GM18907 (cell line): Measurements from ENCODE around the gene FUT8.

ENCODE experiments used
- ATAC-seq: cut with Tn5 transposase; IDR thresholded peaks from one replicate; pipeline ENCODE4 v1.9.1; 2021; ENCODE audit warnings: mild to moderate bottlenecking, moderate library complexity; ENCODE audit not compliant: unreplicated experiment

Gene FUT8

DNA sequence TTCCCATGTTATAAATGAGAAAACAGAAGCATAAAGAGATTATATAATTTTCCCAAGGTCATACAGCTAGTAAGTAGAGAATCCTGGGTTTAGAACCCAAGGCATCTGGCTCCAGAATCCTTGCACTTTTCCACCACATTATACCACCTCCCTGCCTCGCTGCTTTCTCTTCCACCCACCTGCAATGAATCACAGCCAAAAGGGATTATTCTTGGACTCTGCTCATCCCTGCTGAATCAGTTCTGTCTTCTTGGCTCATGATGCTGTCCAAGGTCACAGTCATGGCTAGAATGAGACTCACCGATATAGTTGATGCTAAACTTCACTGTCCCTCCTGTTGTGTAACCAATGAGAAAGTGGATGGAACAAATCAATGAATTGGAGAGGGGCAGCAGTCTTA is 356.6 kb downstream of the FUT8 start:
- no peak for ATAC-seq

DNA sequence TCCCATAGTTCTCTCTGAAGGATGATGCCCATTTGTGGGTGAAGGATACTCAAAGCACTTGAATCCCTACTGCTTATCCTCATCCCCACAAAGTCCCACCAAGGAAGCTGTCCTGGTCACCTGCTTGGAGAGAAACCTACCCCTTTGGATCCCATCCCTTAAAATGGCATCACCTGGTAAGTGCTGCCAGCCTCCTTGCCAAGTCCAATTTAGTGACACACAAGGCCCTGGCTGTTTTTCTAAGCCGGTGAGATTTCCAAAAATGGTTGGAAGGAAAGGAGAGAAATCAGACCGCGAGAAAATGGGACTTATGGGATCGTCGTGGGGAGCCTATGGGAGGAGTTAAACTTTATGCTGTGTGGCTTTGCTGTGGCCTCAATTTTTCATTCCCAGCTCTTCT is 358.2 kb downstream of the FUT8 start:
- ATAC-seq: no peak

DNA sequence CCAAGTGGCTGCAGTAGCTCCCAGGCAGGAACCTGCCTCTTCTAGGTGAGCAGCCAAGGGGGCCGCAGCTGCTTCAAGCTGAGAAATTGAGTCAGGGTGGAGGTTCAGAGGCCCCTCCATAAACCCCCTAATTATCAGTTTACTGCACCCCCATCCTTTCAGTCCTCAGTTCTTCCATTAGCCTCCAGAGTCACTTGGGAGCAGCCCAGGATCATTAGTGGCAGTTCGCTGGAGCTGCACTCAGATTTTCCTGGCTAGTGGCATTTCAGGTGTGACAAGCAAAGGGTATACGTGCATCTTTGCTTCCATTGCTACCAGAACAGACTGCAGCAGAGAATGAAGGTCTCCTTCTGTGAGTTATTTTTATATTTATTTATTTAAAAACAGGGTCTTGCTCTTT is 358.7 kb downstream of the FUT8 start:
- ATAC-seq: no peak

DNA sequence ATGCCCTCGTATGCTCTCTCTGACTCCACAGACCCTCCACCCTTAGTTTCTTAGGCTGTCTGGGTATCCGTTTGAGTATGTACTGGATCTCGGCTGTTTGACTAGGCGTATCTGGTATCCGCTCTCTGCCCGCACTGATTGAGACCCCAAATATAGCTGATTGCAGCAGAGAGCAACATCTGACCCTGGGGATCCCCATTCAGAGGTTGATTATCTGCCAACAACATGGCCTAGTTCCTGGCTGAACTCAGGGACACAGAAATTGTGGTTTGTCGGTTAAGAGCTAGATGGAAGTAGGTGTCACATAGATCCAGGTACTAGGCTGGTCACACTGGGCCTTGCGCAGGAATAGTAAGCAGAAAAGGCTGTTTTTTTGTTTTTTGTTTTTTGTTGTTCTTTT is 359.9 kb downstream of the FUT8 start:
- ATAC-seq: no peak

DNA sequence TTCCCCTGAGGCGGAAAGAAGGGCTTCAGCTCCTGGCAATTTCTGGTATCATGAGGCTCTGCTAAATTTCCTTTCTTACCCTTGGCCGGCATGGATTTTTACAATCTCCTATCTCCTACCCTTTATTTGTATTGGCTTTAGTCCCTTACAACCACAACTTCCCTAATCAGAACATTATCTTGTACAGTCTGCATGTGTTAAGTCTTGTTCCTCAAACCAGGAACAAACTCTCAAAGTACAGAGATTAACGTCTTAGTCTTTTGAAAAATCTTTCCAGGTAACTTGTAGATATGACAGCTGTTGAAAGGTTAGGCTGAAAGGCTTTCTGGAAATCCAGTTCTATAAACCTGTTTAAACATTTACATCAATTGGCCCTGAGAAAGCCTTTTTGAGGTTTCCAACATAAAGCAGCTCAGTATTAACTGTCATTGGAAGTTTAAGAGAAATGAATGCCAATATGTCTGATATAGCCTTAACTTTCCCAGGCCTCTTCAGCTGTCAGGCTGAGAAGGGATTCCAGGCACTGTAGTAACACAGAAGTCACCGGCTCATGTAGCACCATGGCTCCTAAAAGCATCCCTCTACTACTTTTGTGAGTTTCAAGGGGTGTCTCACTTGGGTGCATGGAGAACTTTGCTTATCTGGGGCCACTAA is 360.5 kb downstream of the FUT8 start:
- no peak for ATAC-seq

DNA sequence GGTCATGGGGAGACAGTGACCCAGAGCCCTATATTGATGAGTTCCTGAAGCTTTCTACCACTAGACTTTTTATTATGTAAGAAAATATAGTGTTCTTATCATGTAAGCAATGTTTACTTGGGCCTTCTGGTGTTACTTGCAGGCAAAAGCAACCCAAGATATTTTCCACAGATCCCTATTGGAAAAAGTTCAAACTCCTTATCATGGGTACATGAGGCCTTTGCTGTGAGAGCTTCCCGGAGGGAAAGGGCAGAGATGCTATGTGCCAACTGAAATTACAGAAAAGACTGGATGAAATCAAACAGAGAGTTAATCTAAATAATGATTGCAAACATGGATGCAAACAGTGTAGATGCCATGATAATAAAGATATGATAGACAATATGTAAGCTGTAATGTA is 361.5 kb downstream of the FUT8 start:
- ATAC-seq: no peak

DNA sequence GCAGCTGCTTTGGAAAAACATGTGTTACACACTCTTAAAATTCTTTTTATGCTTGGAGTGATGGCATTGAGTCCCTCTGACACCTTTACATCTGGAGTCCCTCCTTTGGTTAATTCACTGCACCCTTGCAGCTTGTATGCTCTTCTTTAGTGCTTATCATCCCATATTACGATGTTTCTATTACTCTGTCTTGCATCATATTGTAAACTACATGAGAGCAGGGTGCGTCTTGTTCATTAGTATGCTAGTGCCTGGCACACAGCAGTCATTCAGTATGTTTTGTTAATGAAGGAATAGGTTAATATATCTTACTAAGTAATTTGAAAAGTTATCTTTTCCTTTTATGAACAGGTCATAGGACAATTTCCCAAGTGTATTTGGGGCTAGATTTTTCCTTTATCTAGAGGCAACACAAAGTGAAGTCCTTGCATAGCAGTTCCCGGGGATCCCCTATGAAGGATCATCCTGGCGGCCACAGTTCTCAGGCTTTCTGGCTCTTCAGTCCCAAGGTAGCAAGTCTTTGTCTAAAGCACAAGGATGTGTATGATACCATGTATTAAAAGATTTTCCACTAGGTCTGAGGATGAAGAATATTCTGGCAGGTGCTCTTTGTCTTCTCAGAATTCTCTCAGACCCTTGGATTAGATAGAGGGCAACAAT is 363.8 kb downstream of the FUT8 start:
- no peak for ATAC-seq

DNA sequence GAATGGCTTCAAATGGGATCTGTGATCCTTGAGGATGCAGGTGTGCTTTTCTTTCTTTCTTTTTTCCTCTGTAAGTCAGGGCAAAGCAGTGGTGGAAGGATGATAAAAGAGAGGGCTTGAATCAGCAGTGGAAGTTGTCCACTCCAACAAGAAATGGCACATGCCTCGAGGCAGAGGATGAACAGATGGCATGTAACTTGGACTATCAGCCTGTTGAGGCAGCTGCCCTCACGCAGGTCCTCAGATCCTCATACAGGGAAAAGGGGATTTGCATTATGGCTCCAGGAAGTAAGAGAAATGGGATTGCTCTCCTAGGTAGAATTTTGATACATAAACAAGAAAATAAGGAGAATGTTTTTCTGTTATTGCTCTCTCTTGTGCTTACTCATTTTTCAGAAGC is 368.0 kb downstream of the FUT8 start:
- no peak for ATAC-seq

DNA sequence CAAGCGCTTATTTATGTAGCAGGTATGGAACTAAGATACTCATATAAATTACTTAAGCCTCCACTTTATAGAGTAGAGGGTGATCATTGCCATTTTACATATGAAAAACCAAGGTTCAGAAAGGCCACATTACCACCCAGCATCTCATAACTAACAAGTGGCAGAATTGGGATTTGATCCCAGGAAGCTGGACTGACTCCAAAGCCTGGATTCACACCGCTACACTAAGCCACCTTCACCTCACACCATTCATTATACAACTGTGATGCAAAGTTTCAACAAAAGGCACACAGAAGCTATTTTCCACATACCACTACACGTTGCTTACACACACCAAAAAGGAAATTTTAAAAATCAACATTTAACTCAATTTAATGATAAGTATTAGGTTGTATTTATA is 370.6 kb downstream of the FUT8 start:
- no peak for ATAC-seq

DNA sequence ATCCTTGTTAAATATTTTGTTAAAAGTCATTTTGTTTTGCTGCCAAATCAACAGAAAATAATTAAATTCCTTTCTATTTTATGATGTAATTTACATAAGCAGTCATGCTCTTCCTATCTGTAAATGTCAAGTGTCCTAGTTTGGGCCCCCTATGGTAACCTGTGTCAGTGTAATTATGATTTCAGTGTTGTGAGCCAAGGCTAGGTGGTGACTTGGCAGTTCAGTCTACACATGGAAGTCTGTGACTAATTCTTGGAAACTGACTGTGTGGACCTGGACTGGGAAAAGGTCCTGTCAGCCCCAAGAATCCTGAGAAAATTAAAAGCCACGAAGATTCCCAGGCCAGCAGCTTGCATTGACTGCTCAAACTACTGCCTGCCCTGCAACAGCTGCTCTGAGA is 371.0 kb downstream of the FUT8 start:
- ATAC-seq: no peak

DNA sequence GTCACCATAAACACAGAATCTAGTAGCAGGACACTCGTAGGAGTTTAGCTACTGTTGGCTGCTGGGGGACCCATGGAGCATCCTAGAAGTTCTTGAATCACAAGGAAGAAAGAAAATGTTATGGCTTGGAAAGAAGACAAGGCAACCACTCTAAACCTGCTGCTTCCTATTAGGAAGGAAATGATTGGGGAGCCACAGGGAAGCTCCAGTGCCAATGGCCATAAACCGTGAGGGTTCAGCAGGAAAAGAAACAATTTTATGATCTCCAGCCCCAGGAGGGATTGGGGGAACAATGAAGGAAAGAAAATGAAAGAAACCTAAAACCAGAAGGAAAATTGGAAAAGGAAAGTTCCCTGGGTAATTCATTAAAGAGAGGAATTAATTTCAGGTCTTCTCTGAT is 372.0 kb downstream of the FUT8 start:
- ATAC-seq: no peak

DNA sequence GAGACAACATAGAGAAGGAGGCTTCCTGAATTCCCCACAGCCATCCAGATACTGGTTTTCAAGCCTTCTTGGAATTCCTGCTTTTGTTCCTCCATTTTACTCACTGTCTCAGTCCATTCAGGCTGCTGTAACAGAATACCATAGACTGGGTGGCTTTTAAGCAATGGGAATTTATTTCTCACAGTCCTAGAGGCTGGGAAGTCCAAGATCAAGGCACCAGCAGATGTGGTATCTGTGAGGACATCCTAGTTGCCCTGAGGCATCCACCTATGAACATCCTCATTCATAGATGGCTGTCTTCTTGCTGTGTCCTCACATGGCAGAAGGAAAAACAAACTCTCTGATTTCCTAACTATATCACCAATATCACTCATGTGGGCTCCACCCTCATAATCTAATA is 374.9 kb downstream of the FUT8 start:
- ATAC-seq: no peak

DNA sequence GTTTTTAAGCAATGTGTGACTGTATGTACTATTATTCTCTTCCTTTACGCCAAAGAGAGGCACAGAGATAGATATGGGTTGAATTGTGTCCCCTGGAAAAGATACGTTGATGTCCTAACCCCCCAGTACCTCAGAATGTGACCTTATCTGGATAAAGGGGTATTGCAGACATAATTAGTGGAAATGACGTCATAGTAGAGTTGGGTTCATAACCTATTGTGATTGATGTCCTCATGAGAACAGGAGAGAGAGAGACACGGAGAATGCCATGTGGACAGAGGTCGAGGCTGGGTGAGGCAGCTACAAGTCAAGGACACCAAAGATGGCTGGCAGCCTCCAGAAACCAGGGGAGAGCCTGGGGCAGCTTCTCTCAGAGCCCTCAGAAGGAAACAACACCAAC is 376.3 kb downstream of the FUT8 start:
- ATAC-seq: no peak

DNA sequence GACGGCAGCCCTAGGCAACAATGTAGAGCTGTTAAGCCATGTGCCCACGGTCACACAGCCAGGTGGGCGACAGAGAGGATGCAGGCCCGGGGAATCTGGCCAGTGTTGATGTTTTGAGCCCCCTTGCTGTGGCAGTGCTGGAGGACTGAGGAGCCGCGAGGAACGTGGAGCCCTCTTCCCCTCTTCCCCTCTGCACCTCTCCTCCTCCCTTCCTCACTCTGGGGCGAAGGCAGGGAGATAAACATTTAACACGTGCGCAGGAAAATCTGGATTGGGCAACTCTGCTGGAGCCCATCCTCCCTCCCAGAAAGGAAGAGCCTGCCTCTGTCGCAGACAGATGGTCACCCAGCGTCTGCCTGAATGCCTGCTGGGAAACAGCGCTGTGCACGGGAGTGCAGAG is 376.8 kb downstream of the FUT8 start:
- no peak for ATAC-seq

DNA sequence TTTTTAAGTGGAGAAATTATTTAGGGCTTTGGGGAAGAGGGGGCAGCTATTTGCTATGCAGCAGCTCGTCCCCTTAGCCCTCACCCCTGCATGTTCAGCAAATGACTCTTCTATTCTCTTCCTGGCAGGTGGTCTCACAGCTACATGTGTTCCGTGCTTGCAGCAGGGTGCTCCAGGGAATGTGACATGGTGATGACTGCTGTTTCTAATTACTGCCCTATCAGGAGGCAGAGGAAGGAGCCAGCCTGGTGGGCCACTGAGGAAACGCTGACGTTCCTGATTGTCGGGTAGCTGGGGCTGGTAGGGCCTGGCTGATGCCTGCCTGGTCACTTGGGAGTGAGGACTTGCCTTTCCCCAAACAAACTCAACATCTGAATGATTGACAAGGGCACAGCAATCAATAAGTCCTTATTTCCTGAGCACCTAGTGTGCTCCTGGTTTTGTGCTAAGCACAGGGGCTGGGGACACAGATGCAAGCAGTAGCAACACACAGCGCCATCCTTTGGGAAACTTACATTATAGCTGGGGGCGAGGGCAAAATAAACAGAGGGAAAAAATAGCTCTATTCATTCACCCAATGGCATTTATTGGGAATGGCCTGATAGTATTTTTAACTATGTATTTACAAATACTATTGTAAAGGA is 377.8 kb downstream of the FUT8 start:
- no peak for ATAC-seq

DNA sequence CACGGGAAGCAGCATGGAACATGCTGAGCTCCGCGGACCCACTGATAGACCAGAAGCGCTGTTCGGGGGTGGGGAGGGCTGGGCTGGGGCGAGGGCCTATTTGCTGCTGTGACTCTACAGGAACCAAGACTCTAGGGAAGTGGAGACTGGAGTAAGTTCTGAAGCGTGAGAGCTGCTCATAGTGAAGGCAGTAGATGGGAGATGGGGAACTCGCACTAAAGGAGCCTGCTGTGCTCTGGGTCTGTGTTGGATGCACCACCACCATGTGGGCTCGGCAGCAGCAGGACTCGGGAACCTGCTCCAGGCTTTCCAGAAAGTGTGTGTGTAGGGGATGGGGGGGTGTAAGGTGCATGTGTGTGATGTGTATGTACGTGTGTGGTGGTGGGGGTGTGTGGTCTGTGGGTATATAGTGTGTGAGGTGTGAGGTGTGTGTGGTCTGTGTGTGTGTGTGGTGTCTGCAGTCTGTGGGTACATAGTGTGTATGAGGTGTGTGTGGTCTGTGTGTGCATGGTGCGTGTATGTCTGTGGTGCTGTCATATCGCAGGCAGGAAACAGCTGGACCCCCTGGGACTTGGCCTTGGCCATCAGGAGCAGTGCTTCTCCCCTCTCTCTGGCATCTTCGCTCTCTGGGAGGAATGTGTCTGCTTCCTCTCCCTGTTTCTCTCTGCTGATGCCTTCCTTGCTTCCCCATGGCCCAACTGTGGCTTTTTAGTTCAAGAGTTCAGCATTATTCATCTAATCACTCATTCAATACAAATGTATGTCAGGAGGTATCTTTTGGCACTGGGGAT is 378.9 kb downstream of the FUT8 start:
- no peak for ATAC-seq

DNA sequence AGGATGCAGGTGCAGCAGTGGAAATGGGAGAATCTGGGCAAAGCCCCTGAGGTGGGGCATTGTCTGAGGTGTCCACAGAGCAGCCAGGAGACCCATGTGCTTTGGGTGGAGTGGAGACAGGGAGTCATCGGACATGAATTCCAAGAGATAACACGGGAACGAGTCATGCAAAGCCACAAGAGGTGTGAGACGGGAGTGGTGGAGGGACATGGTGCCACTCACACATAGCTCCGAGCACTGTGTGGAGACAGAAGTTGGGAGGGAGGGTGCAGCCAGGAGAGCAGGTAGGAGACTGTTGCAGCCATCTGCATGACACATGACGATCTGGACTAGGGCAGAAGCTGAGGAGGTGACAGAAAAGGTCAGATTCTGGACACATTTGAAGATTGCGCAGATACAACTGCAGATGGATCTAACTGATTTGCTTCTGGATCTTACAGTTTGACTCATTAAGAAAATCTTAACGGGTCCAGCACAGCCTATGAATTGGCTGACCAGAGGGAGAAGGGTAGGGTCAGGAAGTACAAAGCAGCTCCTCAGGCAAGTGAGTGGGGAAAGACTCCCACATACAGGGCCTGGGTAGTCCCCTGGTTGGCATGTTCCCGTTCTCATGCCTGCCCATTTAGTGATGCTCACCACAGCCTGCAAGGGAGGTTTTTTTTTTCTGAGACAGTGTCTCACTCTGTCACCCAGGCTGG is 379.8 kb downstream of the FUT8 start:
- no peak for ATAC-seq
